Neural progenitor cell (in vitro differentiated cells): ENCODE data around the gene DOCK4.

Experiments
- CTCF ChIP-seq: fragments of 200-600 bp; sonication (generic); IDR thresholded peaks from 2 replicates; pipeline ENCODE4 v1.5.1; 2017; ENCODE audit warnings: antibody characterized with exemption, mild to moderate bottlenecking
- EZH2 ChIP-seq: fragments of 200-600 bp; sonication (generic); IDR thresholded peaks from 2 replicates; pipeline ENCODE4 v1.6.1; 2017; ENCODE audit warnings: antibody characterized with exemption, mild to moderate bottlenecking, moderate library complexity

DNA sequence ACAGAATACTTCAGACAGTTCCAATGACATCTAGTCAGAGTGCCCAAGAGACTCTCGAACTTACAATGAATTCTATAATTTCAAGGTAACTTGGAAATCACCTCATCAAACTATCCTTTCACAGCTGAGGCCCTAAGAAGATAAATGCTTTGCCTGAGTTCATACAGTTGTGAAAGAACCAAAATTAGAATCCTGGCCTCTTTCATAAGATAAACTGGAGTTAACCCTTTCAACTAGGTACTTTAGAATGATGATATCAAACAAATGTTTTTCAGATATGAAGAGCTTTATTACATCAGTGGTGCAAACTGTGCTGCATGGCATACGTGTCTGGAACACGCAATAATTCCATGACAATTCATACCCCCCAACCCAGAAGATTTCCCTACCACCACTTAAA is 17.9 kb downstream of the DOCK4 start:
- TF ChIP-seq CTCF (no peak), EZH2 (no peak)
